Activated naive CD8-positive, alpha-beta T cell treated with anti-CD3 and anti-CD28 coated beads for 36 hours (primary cell): ENCODE data around the gene AP1S1. TPM values are rescaled to one million over a fixed set of nuclear protein-coding genes. Genes with fewer than 3 reads are reported as not detected.
"Not testable (repeated sequence)": the region's sequence is repeated elsewhere in the genome, so short reads cannot be mapped to it uniquely, and the experiment has no call there.

Experiments
- DNase-seq: peaks from one replicate; pipeline ENCODE4 v3.0.0; 2021
- H3K27ac Mint-ChIP-seq: one replicate; pipeline ENCODE4 v1.8.0; 2022; ENCODE audit warnings: mild to moderate bottlenecking, moderate library complexity, mixed read lengths
- H3K27me3 Mint-ChIP-seq: one replicate; pipeline ENCODE4 v1.8.0; 2022; ENCODE audit warnings: mild to moderate bottlenecking, mixed read lengths
- H3K36me3 Mint-ChIP-seq: one replicate; pipeline ENCODE4 v1.8.0; 2021; ENCODE audit warnings: mild to moderate bottlenecking, mixed read lengths
- H3K4me1 Mint-ChIP-seq: one replicate; pipeline ENCODE4 v1.8.0; 2021; ENCODE audit warnings: mixed read lengths
- H3K4me3 Mint-ChIP-seq: one replicate; pipeline ENCODE4 v1.8.0; 2022; ENCODE audit warnings: mild to moderate bottlenecking, moderate library complexity, mixed read lengths
- H3K9me3 Mint-ChIP-seq: one replicate; pipeline ENCODE4 v1.8.0; 2022; ENCODE audit warnings: mixed read lengths
- total RNA-seq, 2 experiments: library from RNA; stranded (reverse); gene quantifications; one replicate each; pipeline ENCODE4 v1.2.3, GENCODE V29; 2021

AP1S1 gene
- total RNA-seq, 2 experiments from 2014 or later = 30.1 to 38.4 TPM

GRCh38 chr7:101186194-101186593, 31.9 kb downstream of the AP1S1 start:
- DNase-seq = no peak
- Mint-ChIP-seq H3K27me3 (peaks cover 30% of the 10 kb centered on the region), H3K9me3 (no peaks in the 10 kb centered on the region), H3K36me3 (no peaks in the 10 kb centered on the region), H3K27ac (no peak overlapping the region), H3K4me3 (no peak overlapping the region), H3K4me1 (peaks cover 2% of the 10 kb centered on the region)

GRCh38 chr7:101186844-101187428, 32.7 kb downstream of the AP1S1 start:
- Mint-ChIP-seq H3K36me3 (no peaks in the 10 kb centered on the region), H3K4me3 (no peak overlapping the region), H3K4me1 (peaks cover 2% of the 10 kb centered on the region), H3K27me3 (peaks cover 26% of the 10 kb centered on the region), H3K27ac (no peak overlapping the region), H3K9me3 (no peaks in the 10 kb centered on the region)
- DNase-seq = no peak

DNA sequence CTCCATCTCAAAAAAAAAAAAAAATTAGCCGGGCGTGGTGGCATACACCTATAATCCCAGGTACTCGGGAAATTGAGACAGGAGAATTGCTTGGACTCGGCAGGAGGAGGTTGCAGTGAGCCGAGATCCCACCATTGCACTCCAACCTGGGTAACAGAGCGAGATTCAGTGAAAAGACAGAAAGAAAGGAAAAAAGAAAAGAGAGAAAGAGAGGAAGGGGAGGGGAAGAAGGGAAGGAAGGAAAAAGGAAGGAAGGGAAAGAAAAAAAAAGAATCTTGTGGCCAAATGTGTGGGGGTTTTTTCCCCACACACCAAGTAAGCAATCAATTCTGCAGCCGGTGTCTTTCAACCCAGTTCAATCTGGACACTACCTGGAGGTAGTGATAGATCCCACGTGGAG, 34.8 kb downstream of the AP1S1 start:
- no peaks in the 10 kb centered on the region for H3K36me3 Mint-ChIP-seq
- DNase-seq = no peak
- peaks cover 22% of the 10 kb centered on the region for H3K27me3 Mint-ChIP-seq
- H3K9me3 Mint-ChIP-seq = no peaks in the 10 kb centered on the region
- H3K4me1 Mint-ChIP-seq = peaks cover 2% of the 10 kb centered on the region
- H3K27ac Mint-ChIP-seq = no peak overlapping the region
- H3K4me3 Mint-ChIP-seq = no peak overlapping the region

DNA sequence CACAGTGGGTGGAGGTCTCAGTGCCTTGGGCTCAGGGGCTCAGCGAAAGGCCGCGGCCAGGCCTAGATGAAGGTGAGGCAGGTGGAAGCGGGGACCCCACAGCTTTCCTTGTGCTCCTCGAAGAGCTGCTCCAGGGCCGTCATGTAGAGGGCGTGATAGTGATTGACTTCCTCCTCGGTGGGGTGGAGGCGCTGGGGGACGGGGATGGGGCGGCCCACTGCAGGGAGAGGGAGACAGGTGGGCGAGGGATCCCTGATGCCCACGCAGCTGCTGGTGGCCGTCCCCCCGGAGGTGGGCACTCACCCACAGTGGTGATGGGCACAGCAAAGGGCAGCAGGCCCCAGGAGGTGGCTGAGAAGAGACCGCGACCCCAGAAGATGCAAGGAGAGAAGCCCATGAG, 41.6 kb downstream of the AP1S1 start:
- Mint-ChIP-seq H3K9me3 (no peaks in the 10 kb centered on the region), H3K36me3 (no peaks in the 10 kb centered on the region), H3K4me1 (peaks cover 6% of the 10 kb centered on the region), H3K4me3 (no peak overlapping the region), H3K27ac (no peak overlapping the region), H3K27me3 (peaks cover 22% of the 10 kb centered on the region)
- no peak for DNase-seq

DNA sequence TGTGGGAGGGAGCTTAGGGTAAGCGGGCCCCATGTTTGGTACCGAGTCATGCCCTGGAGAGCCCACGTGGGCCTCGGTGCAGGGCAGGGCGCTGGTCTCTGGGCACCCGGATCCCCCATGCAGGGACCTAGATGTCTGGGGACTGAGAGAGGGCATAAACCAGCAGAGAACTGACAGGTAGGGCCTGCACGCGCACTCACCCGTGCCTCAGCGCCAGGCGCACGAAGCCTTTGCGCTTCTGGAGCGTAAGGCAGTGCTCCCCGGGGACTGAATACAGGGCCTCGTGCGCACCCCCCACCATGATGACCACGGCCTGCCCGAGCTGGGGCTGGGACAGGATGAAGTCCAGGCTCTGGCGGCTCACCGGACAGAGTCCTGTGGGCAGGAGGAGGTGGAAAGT, 43.7 kb downstream of the AP1S1 start:
- Mint-ChIP-seq H3K27ac (no peak overlapping the region), H3K27me3 (peaks cover 38% of the 10 kb centered on the region)

GRCh38 chr7:101198476-101198875, 44.2 kb downstream of the AP1S1 start:
- H3K9me3 Mint-ChIP-seq = no peaks in the 10 kb centered on the region
- H3K27me3 Mint-ChIP-seq = peaks cover 39% of the 10 kb centered on the region
- peaks cover 7% of the 10 kb centered on the region for H3K4me1 Mint-ChIP-seq

More for the DNA sequence above, 43.7 kb downstream of the AP1S1 start:
- no peak for DNase-seq
- Mint-ChIP-seq H3K4me3 (no peak overlapping the region), H3K36me3 (no peaks in the 10 kb centered on the region), H3K9me3 (no peaks in the 10 kb centered on the region), H3K4me1 (peaks cover 7% of the 10 kb centered on the region)

DNA sequence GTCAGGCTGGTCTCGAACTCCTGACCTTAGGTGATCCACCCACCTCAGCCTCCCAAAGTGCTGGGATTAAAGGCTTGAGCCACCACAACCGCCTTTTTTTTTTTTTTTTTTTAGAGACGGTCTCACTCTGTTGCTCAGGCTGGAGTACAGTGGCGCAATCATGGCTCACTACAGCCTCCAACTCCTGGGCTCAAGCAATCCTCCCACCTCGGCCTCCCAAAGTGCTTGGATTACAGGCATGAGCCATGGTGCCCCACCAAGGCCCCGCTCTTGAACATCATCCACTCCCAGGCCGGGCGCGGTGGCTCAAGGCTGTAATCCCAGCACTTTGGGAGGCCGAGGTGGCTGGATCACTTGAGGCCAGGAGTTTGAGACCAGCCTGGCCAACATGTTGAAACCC, 45.2 kb downstream of the AP1S1 start:
- peaks cover 47% of the 10 kb centered on the region for H3K27me3 Mint-ChIP-seq
- H3K4me3 Mint-ChIP-seq, H3K27ac Mint-ChIP-seq, H3K4me1 Mint-ChIP-seq, DNase-seq, H3K9me3 Mint-ChIP-seq, H3K36me3 Mint-ChIP-seq: not testable (repeated sequence)

More at GRCh38 chr7:101198476-101198875, 44.2 kb downstream of the AP1S1 start:
- H3K36me3 Mint-ChIP-seq = no peaks in the 10 kb centered on the region
- no peak for DNase-seq
- no peak overlapping the region for H3K4me3 Mint-ChIP-seq
- H3K27ac Mint-ChIP-seq = no peak overlapping the region

GRCh38 chr7:101200504-101200861, 46.2 kb downstream of the AP1S1 start:
- peaks cover 7% of the 10 kb centered on the region for H3K4me1 Mint-ChIP-seq
- no peaks in the 10 kb centered on the region for H3K36me3 Mint-ChIP-seq
- no peaks in the 10 kb centered on the region for H3K9me3 Mint-ChIP-seq
- no peak overlapping the region for H3K4me3 Mint-ChIP-seq
- peaks cover 43% of the 10 kb centered on the region for H3K27me3 Mint-ChIP-seq
- no peak for DNase-seq
- no peak overlapping the region for H3K27ac Mint-ChIP-seq

DNA sequence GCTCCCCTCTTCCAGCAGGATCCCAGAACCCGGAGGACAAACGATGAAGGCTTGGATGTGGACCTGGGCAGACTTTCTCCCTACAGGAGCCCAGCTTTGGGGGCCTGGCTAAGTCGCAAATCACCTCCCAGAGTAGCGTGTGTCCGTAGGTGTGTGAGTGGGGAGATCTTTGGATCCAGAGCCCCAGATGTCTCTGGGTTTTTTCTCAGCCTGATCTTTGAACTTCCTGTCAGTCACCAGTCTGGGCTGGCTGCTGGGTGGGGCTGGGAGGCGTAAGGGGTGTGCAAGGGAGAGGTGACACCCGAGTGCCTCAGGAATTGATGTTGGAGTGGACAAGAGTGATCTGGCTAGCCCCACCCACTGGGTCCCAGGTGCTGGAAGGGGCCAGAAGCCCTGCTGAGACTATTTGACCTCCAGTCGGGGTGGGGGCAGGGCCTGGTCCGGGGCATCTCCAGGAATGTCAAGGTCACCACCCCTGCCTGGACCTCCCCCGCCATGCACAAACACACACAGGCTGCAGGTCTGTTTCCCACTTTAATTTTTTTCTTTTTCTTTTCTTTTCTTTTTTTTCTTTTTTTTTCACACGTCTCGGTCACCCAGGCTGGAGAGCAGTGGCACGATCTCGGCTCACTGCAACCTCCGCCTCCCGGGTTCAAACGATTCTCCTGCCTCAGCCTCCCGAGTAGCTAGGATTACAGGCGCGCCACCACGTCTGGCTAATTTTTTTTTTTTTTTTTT, 46.8 kb downstream of the AP1S1 start, which contains the start of gene MOGAT3:
Gene MOGAT3 (minus strand): TSS at position 175 of the 738 bp plus-strand sequence. CDS start 182 bp downstream, outside the sequence.
- Mint-ChIP-seq H3K27me3 (peaks cover 43% of the 10 kb centered on the region), H3K9me3 (no peaks in the 10 kb centered on the region), H3K4me3 (no peak within 1 kb of the TSS), H3K36me3 (peaks cover under 1% of the 10 kb centered on the region), H3K27ac (no peak within 1 kb of the TSS), H3K4me1 (peaks cover 7% of the 10 kb centered on the region)
- no peak for DNase-seq

DNA sequence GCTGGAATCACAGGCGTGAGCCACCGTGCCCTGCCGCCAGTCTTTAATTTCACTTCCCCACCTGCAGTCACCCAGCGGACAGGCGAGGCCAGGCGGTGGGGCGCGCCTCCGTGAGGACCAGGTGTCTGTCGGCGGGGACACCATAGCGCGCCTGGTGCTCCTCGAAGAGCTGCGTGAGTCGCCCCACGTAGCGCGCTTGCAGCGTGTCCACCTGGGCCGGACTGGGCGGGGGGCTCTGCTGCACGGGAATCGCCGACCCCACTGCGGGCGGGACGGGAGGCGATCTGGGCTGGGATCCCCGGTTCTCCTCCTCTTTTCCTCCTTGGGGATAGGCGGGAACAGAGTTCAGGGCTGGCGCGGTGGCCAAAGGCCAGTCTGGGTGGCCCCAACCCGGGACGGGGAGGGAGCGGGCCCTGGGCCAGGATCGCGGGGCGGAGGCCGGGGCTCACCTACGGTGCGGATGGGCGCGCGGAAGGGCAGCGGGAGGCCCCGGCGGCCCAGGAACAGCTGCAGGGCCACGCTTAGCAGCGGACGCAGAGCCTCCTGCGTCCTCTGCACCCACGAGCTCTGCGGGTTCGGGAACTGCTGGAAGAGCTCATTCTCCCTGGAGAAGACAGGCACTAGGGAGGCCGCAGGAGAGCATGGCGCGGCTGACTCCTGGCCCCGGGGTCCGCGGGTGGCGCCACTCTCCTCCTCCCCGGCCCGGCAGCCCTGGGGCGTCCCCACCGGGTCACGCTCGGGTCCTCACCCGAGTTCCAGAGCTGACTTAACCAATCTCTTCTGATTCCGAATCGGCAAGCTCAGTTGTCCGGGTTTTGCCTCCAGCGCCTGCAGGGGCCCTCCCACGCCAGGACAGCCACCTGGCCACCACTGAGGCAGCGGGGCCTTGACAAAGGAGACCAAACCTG, 47.7 kb downstream of the AP1S1 start:
- H3K27me3 Mint-ChIP-seq = peaks cover 43% of the 10 kb centered on the region

DNA sequence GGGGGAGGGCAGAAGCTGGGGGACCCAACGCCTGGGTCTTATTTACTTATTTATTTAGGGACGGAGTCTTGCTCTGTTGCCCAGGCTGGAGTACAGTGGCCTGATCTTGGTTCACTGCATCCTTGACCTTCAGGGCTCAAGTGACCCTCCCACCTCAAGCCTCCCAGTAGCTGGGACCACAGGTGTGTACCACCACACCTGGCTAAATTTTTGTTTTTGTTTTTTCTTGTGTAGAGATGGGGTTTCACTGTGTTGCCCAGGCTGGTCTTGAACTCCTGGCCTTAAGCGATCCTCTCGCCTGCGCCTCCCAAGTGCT, 48.3 kb downstream of the AP1S1 start:
- Mint-ChIP-seq H3K9me3 (no peaks in the 10 kb centered on the region), H3K27me3 (peaks cover 43% of the 10 kb centered on the region), H3K4me3 (no peak overlapping the region), H3K27ac (no peak overlapping the region), H3K4me1 (peaks cover 7% of the 10 kb centered on the region), H3K36me3 (peaks cover 4% of the 10 kb centered on the region)
- DNase-seq = no peak

More for the DNA sequence above, 47.7 kb downstream of the AP1S1 start:
- no peak for DNase-seq
- no peak overlapping the region for H3K27ac Mint-ChIP-seq
- H3K9me3 Mint-ChIP-seq = no peaks in the 10 kb centered on the region
- H3K36me3 Mint-ChIP-seq = peaks cover 4% of the 10 kb centered on the region
- peaks cover 7% of the 10 kb centered on the region for H3K4me1 Mint-ChIP-seq
- H3K4me3 Mint-ChIP-seq = no peak overlapping the region

DNA sequence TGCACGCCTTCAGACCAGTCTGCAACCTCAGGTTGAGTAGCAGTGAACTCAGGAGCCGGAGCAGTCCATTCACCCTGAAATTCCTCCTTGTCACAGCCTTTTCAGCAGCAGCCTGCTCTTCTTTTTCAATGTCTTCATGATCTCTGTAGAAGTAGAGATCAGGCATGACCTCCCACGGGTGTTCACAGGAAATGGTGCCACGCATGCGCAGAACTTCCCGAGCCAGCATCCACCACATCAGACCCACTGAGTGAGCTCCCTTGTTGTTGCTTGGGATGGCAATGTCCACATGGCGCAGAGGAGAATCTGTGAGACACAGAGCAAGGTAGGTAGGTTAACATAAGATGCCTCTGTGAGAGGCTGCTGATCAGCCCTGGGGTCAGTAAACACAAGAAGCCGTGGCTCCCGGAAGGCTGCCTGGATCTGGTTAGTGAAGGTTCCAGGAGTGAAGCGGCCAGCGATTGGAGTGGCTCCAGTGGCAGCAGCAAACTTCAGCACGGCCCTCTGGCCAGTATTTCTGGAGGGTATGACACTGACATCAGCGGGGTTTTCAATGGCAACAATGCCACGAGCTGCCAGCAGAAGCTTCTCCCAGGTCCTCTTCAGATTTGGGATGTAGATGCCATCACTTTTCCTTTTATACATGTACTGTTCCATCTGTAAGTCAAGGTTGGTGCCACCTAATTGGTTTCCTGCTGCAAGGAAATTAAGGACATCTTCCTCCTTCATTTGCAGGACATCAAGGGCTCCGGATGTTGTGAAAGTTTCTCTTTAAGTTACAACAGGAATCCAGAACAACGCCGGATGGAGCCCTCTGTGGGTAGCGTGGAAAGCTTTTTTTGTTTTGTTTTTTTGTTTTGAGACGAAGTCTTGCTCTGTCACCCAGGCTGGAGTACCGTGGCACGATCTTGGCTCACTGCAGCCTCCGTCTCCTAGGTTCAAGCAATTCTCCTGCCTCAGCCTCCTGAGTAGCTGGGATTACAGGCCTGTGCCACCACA, 49.8 kb downstream of the AP1S1 start:
- not testable (repeated sequence) for H3K9me3 Mint-ChIP-seq, DNase-seq, H3K36me3 Mint-ChIP-seq, H3K4me3 Mint-ChIP-seq, H3K4me1 Mint-ChIP-seq, H3K27ac Mint-ChIP-seq
- H3K27me3 Mint-ChIP-seq = peaks cover 43% of the 10 kb centered on the region

DNA sequence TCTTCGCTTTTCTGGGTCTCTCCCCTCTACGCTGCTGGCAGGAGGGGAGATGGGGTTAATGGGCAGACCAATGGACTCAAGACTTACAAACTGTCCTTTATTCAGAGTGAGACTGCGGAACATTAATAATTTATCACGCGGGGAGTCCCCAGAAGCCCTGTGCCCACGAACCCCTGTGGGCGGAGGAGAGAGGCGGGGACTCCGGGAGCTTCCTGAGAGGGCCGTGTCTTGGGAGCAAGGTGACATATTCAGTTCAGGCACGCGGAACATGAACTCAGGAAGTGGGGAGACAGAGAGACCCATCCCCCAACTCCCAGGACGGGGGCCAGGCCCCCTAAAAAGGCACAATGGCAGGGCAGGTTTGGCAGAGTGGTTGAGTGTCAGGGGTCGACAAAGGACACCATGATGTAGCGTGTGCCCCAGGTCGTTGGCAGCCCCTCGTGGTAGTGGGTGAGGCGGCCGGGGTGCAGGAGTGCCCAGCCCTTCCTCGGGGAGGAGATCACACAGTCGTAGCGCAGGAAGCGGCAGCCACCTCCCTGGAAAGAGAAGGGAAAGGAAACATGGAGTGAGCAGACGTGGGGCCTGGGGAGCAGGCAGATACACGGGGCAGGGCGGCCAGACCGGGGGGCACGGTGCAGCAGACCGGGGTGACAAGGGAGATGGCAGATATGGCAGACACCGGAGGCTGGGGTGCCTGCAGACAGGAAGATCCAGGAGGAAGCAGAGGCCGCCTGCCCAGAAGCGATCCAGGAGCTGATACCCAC, 51.8 kb downstream of the AP1S1 start:
- Mint-ChIP-seq H3K27me3 (peaks cover 27% of the 10 kb centered on the region), H3K27ac (no peak overlapping the region), H3K36me3 (peaks cover 4% of the 10 kb centered on the region), H3K9me3 (no peaks in the 10 kb centered on the region), H3K4me3 (no peak overlapping the region), H3K4me1 (peaks cover under 1% of the 10 kb centered on the region)
- no peak for DNase-seq

DNA sequence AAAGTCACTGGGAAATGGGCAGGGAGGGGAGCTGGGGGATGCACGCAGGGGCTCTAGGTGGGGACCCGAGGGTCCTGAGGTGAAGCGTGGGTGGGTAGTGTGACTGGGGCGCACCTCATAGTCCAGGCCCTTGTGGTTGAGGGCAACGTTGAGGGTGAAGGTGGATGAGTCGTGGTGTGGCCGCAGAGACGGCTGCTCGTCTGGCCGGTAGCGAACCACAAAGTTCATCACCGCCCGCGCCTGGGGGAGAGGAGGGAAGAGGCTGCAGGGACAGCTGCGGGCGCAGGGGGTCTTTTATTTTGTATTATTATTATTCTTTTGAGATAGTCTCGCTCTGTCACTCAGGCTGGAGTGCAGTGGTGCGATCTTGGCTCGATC, 52.4 kb downstream of the AP1S1 start:
- no peak overlapping the region for H3K4me3 Mint-ChIP-seq
- no peak for DNase-seq

More for the DNA sequence above, 52.4 kb downstream of the AP1S1 start:
- H3K4me1 Mint-ChIP-seq = no peaks in the 10 kb centered on the region
- H3K9me3 Mint-ChIP-seq = no peaks in the 10 kb centered on the region
- peaks cover 22% of the 10 kb centered on the region for H3K27me3 Mint-ChIP-seq
- H3K27ac Mint-ChIP-seq = no peak overlapping the region
- H3K36me3 Mint-ChIP-seq = peaks cover 4% of the 10 kb centered on the region
